SK-N-SH (cell line): ENCODE measurements around the gene DICER1. TPM values are rescaled to one million over a fixed set of nuclear protein-coding genes. Genes with fewer than 3 reads are reported as not detected.

Experiments used
- CTCF ChIA-PET: fragments of 300-600, 350-600 bp; formaldehyde crosslinking; extraction: SDS; loops from one replicate; lab custom pipeline; 2021; lab: Yijun Ruan, JAX
- POLR2A ChIA-PET: fragments of 350-600 bp; sonication (Branson Sonifier 250); formaldehyde crosslinking; extraction: SDS; loops from one replicate; lab custom pipeline; 2020; ENCODE audit warnings: antibody characterized with exemption, inconsistent platforms; lab: Yijun Ruan, JAX
- DNase-seq: peaks from one replicate; pipeline ENCODE4 v3.0.0; 2012
- H2AFZ ChIP-seq: fragments of 200-600 bp; sonication (generic); 2 replicates; pipeline ENCODE4 v1.8.1; 2016; ENCODE audit warnings: antibody characterized with exemption, mild to moderate bottlenecking, low read depth
- H3F3A ChIP-seq: fragments of 200-600 bp; sonication (generic); replicated peaks from 2 replicates; pipeline ENCODE3; 2016; ENCODE audit warnings: antibody characterized with exemption, mild to moderate bottlenecking; ENCODE audit not compliant: insufficient read depth
- H3K27ac ChIP-seq, 2 experiments: fragments of 200-500 bp in 1 of 2; fragments of 200-600 bp in 1 of 2; sonication (Bioruptor generic) in 1 of 2; sonication (generic), shearing (Covaris generic) in 1 of 2; 2 replicates each; pipeline versions ENCODE4 v1.5.1 to v1.6.1; 2014 to 2016; ENCODE audit warnings: low read depth in 2 of 2, inconsistent platforms in 1 of 2, low read length in 1 of 2, mild to moderate bottlenecking in 1 of 2, mixed read lengths in 1 of 2
- H3K27me3 ChIP-seq: fragments of 200-600 bp; sonication (generic), shearing (Covaris generic); 2 replicates; pipeline ENCODE4 v1.6.1; 2016; ENCODE audit warnings: mixed run types; ENCODE audit not compliant: insufficient read depth
- H3K36me3 ChIP-seq, 2 experiments: fragments of 200-500 bp in 1 of 2; fragments of 200-600 bp in 1 of 2; sonication (Bioruptor generic) in 1 of 2; sonication (generic) in 1 of 2; replicated peaks in 1 of 2; 2 replicates each; pipeline versions ENCODE3 to v1.5.1; 2014 to 2016; ENCODE audit warnings: low read length in 1 of 2, mild to moderate bottlenecking in 1 of 2; ENCODE audit not compliant: insufficient read depth in 2 of 2, control insufficient read depth in 1 of 2
- H3K4me1 ChIP-seq, 2 experiments: fragments of 200-500 bp in 1 of 2; fragments of 200-600 bp in 1 of 2; sonication (Bioruptor generic) in 1 of 2; sonication (generic), shearing (Covaris generic) in 1 of 2; 2 replicates each; pipeline versions ENCODE4 v1.5.1 to v1.6.1; 2014 to 2016; ENCODE audit warnings: low read depth in 1 of 2, low read length in 1 of 2, mixed run types in 1 of 2; ENCODE audit not compliant: insufficient read depth in 2 of 2, control insufficient read depth in 1 of 2
- H3K4me2 ChIP-seq: fragments of 200-600 bp; sonication (generic), shearing (Covaris generic); 2 replicates; pipeline ENCODE4 v1.6.1; 2017; ENCODE audit warnings: mixed run types
- H3K4me3 ChIP-seq, 2 experiments: fragments of 200-500 bp in 1 of 2; fragments of 200-600 bp in 1 of 2; sonication (Bioruptor generic) in 1 of 2; sonication (generic), shearing (Covaris generic) in 1 of 2; 2 replicates each; pipeline versions ENCODE4 v1.5.1 to v1.8.1; 2014 to 2016; ENCODE audit warnings: low read depth in 2 of 2, inconsistent platforms in 1 of 2, low read length in 1 of 2, mild to moderate bottlenecking in 1 of 2, mixed read lengths in 1 of 2, moderate library complexity in 1 of 2
- H3K79me2 ChIP-seq: fragments of 200-600 bp; sonication (generic); 2 replicates; pipeline ENCODE4 v1.8.1; 2017; ENCODE audit warnings: mild to moderate bottlenecking; ENCODE audit not compliant: insufficient read depth
- H3K9ac ChIP-seq: fragments of 200-600 bp; sonication (generic); 2 replicates; pipeline ENCODE4 v1.6.1; 2017; ENCODE audit warnings: mixed run types
- H3K9me2 ChIP-seq: fragments of 200-600 bp; sonication (generic); 2 replicates; pipeline ENCODE4 v1.6.1; 2017; ENCODE audit warnings: mixed run types
- H3K9me3 ChIP-seq: fragments of 200-600 bp; sonication (generic); 2 replicates; pipeline ENCODE4 v1.6.1; 2017; ENCODE audit warnings: mixed run types, mild to moderate bottlenecking, moderate library complexity
- H4K20me1 ChIP-seq: fragments of 200-600 bp; sonication (generic); 2 replicates; pipeline ENCODE4 v1.6.1; 2017; ENCODE audit warnings: mild to moderate bottlenecking, mixed run types; ENCODE audit not compliant: insufficient read depth
- CHD2 ChIP-seq: fragments of 150-350 bp; IDR thresholded peaks from 2 replicates; pipeline ENCODE4 v1.6.1; 2018; ENCODE audit warnings: low read length; ENCODE audit not compliant: partially characterized antibody
- EP300 ChIP-seq, 2 experiments: IDR thresholded peaks; 2 replicates each; pipeline versions ENCODE4 v1.4.0 to v1.6.1; 2012; ENCODE audit warnings: borderline replicate concordance in 1 of 2, low read depth in 1 of 2, low read length in 1 of 2
- EZH2phosphoT487 ChIP-seq: fragments of 200-600 bp; sonication (generic); IDR thresholded peaks from 2 replicates; pipeline ENCODE4 v1.6.1; 2017; ENCODE audit warnings: low read depth, mixed run types, mild to moderate bottlenecking, antibody characterized with exemption, moderate library complexity, borderline replicate concordance
- FOSL2 ChIP-seq: IDR thresholded peaks from 2 replicates; pipeline ENCODE4 v1.4.0; 2012; ENCODE audit warnings: low read depth, mild to moderate bottlenecking, moderate library complexity, borderline replicate concordance
- FOXJ3 ChIP-seq: sonication (generic); formaldehyde crosslinking; IDR thresholded peaks from 2 replicates; pipeline ENCODE4 v1.5.1; 2020; ENCODE audit warnings: mild to moderate bottlenecking, missing genetic modification reagents
- FOXM1 ChIP-seq: IDR thresholded peaks from 2 replicates; pipeline ENCODE4 v1.4.0; 2012; ENCODE audit warnings: low read depth, mild to moderate bottlenecking
- JUND ChIP-seq: IDR thresholded peaks from 2 replicates; pipeline ENCODE4 v1.4.0; 2012
- MXI1 ChIP-seq: IDR thresholded peaks from 2 replicates; pipeline ENCODE4 v1.6.1; 2012; ENCODE audit warnings: mild to moderate bottlenecking, low read depth, low read length, improper control_type of control experiment
- RAD21 ChIP-seq: IDR thresholded peaks from 2 replicates; pipeline ENCODE4 v1.6.1; 2012; ENCODE audit warnings: mild to moderate bottlenecking, low read length
- RCOR1 ChIP-seq: fragments of 150-350 bp; IDR thresholded peaks from 2 replicates; pipeline ENCODE4 v1.6.1; 2017; ENCODE audit warnings: antibody characterized with exemption, low read length
- RFX5 ChIP-seq: IDR thresholded peaks from 2 replicates; pipeline ENCODE4 v1.6.1; 2012; ENCODE audit warnings: mild to moderate bottlenecking, improper control_type of control experiment, low read length
- RXRA ChIP-seq: IDR thresholded peaks from 2 replicates; pipeline ENCODE4 v1.4.0; 2012; ENCODE audit warnings: low read depth, mild to moderate bottlenecking, borderline replicate concordance
- SMC3 ChIP-seq: IDR thresholded peaks from 2 replicates; pipeline ENCODE4 v1.6.1; 2012; ENCODE audit warnings: low read depth, low read length, improper control_type of control experiment
- TAF1 ChIP-seq: IDR thresholded peaks from 2 replicates; pipeline ENCODE4 v1.6.1; 2012; ENCODE audit warnings: low read depth, mild to moderate bottlenecking, low read length, moderate library complexity, borderline replicate concordance
- TCF12 ChIP-seq: IDR thresholded peaks from 2 replicates; pipeline ENCODE4 v1.4.0; 2012
- WGBS: methylation state at CpG from one replicate; pipeline ENCODE4 v1.1.6; 2017; ENCODE audit warnings: low lambda C conversion rate; 5-methylcytosine and 5-hydroxymethylcytosine counted together
- polyA plus RNA-seq, 3 experiments: library from polyadenylated mRNA; depleted of rRNA; stranded (reverse); fragments of >200 nt; gene quantifications; 2 replicates each; pipeline ENCODE4 v1.2.3, GENCODE V29; 2012
- TF ChIP-seq, protein P1 (sequence below): IDR thresholded peaks from 2 replicates; pipeline ENCODE4; 2012
- TF ChIP-seq, protein P2 (sequence below): IDR thresholded peaks from 2 replicates; pipeline ENCODE4 v1.4.0; 2012; ENCODE audit warnings: low read depth, borderline replicate concordance
- TF ChIP-seq, protein P3 (sequence below): fragments of 150-350 bp; IDR thresholded peaks from 2 replicates; pipeline ENCODE4 v1.6.1; 2016; ENCODE audit warnings: mild to moderate bottlenecking, low read depth, low read length
- TF ChIP-seq, protein P4 (sequence below): fragments of 200-600 bp; sonication (generic); IDR thresholded peaks from 2 replicates; pipeline ENCODE4 v1.6.1; 2017; ENCODE audit warnings: antibody characterized with exemption, mild to moderate bottlenecking, moderate library complexity

The DICER1 gene
- polyA plus RNA-seq, 1 of the 3 experiments (the other 2 are of a cell fraction) = 4.7 TPM

DNA sequence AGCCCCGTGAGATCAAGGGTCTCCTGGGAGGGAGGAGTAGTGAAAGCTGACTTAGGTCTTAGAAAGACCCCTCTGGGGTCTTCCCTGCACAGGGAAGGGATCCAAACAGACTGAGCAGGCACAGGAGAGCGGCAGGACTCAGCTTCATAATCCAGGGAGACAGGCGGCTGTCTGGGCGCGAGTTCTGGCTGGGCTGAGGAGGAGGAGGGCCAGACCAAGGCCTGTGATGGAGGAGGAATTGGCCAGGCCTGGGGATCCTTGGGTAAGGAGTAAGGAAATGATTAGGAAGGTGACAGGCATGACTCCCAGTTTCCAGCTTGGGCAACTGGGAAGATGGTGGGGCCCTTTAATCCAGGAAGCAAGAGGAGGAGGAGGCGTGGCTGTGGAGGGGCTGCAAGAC is 93.1 kb downstream of the DICER1 start:
- Histone ChIP-seq H3K9me2 (no peaks in the 10 kb centered on the region), H3F3A (no peaks in the 10 kb centered on the region), H3K27ac (no peak overlapping the region), H3K4me2 (no peak overlapping the region), H3K79me2 (no peaks in the 10 kb centered on the region), H3K9ac (no peak overlapping the region), H3K4me3 (no peak overlapping the region), H2AFZ (no peak overlapping the region), H3K9me3 (no peaks in the 10 kb centered on the region), H3K27me3 (no peaks in the 10 kb centered on the region), H3K36me3 (no peaks in the 10 kb centered on the region), H3K4me1 (no peaks in the 10 kb centered on the region; a peak in 1 of 4 replicates), H4K20me1 (no peaks in the 10 kb centered on the region)
- 91% methylated on average over 5 of the region's 6 CpGs for WGBS
- no peak for DNase-seq
- ChIA-PET POLR2A (no interaction called here), CTCF (interaction anchor here (0.7 kb wide), 1 partner anchor 10 kb away, joined by 3 read pairs; no protein-coding TSS in a partner anchor)
- TF ChIP-seq RCOR1 = no peak
- no peak for TF ChIP-seq RXRA
- TF ChIP-seq, protein P1, sequence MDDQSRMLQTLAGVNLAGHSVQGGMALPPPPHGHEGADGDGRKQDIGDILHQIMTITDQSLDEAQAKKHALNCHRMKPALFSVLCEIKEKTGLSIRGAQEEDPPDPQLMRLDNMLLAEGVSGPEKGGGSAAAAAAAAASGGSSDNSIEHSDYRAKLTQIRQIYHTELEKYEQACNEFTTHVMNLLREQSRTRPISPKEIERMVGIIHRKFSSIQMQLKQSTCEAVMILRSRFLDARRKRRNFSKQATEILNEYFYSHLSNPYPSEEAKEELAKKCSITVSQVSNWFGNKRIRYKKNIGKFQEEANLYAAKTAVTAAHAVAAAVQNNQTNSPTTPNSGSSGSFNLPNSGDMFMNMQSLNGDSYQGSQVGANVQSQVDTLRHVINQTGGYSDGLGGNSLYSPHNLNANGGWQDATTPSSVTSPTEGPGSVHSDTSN = no peak
- no peak for TF ChIP-seq TCF12
- no peak for TF ChIP-seq RAD21
- TF ChIP-seq, protein P2, sequence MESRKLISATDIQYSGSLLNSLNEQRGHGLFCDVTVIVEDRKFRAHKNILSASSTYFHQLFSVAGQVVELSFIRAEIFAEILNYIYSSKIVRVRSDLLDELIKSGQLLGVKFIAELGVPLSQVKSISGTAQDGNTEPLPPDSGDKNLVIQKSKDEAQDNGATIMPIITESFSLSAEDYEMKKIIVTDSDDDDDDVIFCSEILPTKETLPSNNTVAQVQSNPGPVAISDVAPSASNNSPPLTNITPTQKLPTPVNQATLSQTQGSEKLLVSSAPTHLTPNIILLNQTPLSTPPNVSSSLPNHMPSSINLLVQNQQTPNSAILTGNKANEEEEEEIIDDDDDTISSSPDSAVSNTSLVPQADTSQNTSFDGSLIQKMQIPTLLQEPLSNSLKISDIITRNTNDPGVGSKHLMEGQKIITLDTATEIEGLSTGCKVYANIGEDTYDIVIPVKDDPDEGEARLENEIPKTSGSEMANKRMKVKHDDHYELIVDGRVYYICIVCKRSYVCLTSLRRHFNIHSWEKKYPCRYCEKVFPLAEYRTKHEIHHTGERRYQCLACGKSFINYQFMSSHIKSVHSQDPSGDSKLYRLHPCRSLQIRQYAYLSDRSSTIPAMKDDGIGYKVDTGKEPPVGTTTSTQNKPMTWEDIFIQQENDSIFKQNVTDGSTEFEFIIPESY = no peak
- TF ChIP-seq, protein P3, sequence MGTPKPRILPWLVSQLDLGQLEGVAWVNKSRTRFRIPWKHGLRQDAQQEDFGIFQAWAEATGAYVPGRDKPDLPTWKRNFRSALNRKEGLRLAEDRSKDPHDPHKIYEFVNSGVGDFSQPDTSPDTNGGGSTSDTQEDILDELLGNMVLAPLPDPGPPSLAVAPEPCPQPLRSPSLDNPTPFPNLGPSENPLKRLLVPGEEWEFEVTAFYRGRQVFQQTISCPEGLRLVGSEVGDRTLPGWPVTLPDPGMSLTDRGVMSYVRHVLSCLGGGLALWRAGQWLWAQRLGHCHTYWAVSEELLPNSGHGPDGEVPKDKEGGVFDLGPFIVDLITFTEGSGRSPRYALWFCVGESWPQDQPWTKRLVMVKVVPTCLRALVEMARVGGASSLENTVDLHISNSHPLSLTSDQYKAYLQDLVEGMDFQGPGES = no peak
- no peak for TF ChIP-seq SMC3
- no peak for TF ChIP-seq CHD2
- no peak for TF ChIP-seq TAF1
- no peak for TF ChIP-seq RFX5
- TF ChIP-seq MXI1 = no peak

DNA sequence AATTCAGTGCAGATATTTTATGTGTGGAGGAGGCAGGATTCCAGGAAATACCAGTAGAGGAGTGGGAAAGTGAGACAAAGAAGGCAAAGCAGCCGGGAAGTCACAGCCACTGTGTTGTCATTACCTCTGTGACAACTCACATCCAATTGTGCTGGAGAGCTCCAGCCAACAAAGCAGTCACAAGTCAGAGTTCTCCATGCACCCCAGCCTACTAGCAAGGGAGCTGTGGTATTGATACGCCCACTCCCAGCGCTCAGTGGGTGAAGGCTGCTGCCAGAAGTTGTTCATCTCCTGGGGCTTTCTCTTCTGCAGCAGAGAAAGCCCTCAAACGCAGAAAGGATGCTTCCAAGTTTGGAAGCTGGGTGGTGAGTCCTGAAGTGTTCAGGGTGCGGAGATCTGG is 93.9 kb downstream of the DICER1 start:
- no peak overlapping the region for H2AFZ ChIP-seq
- H3K4me2 ChIP-seq = no peak overlapping the region
- no peak overlapping the region for H3K27ac ChIP-seq
- no peak overlapping the region for H3K4me3 ChIP-seq
- no peaks in the 10 kb centered on the region for H4K20me1 ChIP-seq
- POLR2A ChIA-PET = no interaction called here
- H3K9me3 ChIP-seq = no peaks in the 10 kb centered on the region
- H3K79me2 ChIP-seq = no peaks in the 10 kb centered on the region
- H3K27me3 ChIP-seq = no peaks in the 10 kb centered on the region
- no peak for DNase-seq
- CTCF ChIA-PET = no interaction called here
- H3K9ac ChIP-seq = no peak overlapping the region
- H3K4me1 ChIP-seq = no peaks in the 10 kb centered on the region; a peak in 1 of 4 replicates
- H3F3A ChIP-seq = no peaks in the 10 kb centered on the region
- no peaks in the 10 kb centered on the region for H3K9me2 ChIP-seq
- no peaks in the 10 kb centered on the region for H3K36me3 ChIP-seq
- WGBS = 36% methylated on average over 5 of the region's 5 CpGs
- TF ChIP-seq FOXM1 (no peak), EP300 (IDR thresholded peaks at IDR 0.05; ENCODE audit: borderline replicate concordance in 1 of 2, low read depth in 1 of 2, low read length in 1 of 2) (no peak), TAF1 (no peak), SMC3 (no peak), EZH2phosphoT487 (no peak), RAD21 (no peak), JUND (no peak), FOXJ3 (CRISPR knock-in tag) (no peak), FOSL2 (no peak)
- TF ChIP-seq, protein P2 = no peak
- TF ChIP-seq, protein P4, sequence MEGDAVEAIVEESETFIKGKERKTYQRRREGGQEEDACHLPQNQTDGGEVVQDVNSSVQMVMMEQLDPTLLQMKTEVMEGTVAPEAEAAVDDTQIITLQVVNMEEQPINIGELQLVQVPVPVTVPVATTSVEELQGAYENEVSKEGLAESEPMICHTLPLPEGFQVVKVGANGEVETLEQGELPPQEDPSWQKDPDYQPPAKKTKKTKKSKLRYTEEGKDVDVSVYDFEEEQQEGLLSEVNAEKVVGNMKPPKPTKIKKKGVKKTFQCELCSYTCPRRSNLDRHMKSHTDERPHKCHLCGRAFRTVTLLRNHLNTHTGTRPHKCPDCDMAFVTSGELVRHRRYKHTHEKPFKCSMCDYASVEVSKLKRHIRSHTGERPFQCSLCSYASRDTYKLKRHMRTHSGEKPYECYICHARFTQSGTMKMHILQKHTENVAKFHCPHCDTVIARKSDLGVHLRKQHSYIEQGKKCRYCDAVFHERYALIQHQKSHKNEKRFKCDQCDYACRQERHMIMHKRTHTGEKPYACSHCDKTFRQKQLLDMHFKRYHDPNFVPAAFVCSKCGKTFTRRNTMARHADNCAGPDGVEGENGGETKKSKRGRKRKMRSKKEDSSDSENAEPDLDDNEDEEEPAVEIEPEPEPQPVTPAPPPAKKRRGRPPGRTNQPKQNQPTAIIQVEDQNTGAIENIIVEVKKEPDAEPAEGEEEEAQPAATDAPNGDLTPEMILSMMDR = no peak
